IPS-NIHi11 (cell line): Measurements from ENCODE around the gene CHRNG.

Experiments used
- DNase-seq: peaks from one replicate; pipeline ENCODE4 v3.0.0; 2012; ENCODE audit warnings: mixed read lengths, low spot score

CHRNG gene

DNA sequence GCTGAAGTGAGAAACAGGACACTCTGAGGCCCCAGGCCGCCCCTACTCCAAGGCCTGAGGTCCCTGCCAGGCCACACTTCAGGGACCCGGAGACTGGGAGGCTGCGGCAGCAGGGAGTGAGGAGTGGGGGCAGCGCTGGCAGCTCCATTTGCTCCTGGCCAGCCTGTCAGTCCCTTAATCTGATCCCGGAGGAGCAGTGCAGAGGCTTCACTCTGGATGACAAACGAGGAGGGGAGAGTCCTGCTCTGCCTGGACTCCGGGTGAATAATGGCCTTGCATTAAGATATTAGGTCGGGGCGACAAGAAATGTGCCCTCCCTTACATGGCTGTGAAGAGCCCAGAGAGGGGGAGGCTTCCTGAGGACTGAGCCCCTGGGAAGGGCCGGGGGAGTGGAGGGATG lies 33.6 kb upstream of the CHRNG start:
- no peak for DNase-seq

GRCh38 chr2:232506709-232507108 lies 32.8 kb upstream of the CHRNG start:
- DNase-seq: no peak

DNA sequence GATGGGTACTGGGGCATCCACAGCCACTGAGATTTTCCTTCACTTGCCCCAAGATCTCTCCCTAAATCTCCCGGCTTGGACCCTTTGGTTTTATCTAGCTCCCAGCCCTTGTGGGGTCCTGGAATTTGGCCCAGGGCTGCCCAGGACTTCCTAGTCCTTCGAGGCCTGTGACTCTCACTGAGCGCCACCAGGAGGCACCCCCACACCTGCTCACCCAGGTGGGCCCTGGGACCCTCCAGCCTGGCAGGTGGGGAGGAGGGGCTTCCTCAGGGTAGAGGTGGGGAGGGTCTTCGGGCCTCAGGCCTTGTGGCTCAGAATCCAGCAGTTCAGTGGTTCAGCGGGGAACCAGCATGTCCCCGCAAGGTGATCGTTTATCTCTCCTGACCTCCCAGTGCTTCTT lies 31.2 kb upstream of the CHRNG start:
- no peak for DNase-seq

GRCh38 chr2:232511336-232511890 lies 28.1 kb upstream of the CHRNG start:
- no peak for DNase-seq

DNA sequence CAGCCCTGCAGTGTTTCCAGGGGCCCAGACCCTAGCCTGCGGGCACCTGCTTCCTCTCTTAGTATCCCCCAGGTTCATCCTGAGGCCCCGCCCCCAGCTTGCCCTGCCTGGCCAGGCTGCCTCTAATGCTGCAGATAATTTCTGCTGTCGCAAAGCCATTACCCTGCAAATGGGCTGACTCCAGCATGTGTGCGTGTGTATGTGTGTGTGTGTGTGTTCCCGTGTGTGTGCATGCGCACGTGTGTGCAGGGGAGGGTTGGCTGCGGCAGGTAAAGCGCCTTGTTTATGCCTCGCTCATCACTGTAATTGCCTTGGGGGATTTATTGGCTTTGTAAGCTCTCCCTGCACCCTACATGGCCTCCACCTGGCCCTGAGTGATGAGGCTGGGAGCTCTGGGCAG lies 26.9 kb upstream of the CHRNG start:
- DNase-seq: no peak

GRCh38 chr2:232513353-232513752 lies 26.1 kb upstream of the CHRNG start:
- no peak for DNase-seq

DNA sequence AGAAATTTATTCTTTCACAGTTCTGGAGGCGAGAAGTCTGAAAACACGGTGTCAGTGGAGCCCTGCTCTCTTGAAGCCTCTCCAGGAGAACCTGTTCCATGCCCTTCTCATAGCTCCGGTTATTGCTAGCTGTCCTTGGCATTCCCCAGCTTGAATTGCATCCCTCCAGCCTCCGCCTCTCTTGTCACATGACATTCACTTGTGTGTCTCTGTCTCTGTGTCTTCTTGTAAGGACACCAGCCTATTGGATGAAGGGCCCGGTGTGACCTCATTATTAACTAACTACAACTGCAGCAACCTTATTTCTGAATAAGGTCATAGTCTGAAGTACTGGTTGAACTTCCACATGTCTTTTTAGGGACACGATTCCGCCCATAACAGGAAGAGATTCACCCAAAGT lies 23.9 kb upstream of the CHRNG start:
- DNase-seq: no peak

DNA sequence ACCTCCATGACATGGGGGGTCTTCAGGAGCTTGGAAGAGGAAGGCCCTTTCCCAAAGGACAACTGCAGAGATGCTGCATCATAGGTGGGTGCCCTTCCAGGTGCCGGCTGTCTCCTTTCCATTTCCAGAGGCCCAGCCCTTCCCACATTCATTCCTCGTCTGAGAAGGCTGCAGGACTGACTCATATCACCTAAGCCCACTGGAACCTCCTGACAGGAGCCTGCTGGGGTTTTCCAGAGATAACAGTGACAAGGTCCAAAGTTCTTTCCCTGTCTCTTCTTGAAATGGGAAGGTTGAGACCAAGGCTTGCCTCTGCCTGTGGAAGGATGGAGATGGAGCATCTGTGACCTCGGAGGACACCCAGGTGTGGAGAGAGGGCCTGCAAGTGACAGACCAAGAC lies 22.9 kb upstream of the CHRNG start:
- no peak for DNase-seq

DNA sequence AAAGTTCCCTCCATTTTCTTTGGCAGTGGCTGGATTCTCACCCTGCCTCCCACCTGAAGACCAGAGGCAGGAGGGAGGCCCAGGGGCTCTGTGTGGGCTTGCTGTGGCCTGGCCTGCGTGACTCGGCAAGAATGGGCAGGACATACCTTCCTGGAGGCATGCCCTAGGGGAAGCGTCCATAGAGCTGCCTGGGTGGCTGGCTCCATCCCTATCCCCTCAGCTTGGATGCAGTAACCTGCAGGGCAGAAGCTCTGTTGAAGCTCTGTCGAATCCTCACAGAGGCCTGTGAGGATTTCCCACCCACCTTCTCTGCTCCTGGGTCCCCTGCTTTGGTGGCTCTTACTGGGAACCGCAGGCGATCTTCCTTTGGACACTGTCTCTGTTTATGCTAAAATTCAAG lies 20.6 kb upstream of the CHRNG start:
- DNase-seq: no peak

DNA sequence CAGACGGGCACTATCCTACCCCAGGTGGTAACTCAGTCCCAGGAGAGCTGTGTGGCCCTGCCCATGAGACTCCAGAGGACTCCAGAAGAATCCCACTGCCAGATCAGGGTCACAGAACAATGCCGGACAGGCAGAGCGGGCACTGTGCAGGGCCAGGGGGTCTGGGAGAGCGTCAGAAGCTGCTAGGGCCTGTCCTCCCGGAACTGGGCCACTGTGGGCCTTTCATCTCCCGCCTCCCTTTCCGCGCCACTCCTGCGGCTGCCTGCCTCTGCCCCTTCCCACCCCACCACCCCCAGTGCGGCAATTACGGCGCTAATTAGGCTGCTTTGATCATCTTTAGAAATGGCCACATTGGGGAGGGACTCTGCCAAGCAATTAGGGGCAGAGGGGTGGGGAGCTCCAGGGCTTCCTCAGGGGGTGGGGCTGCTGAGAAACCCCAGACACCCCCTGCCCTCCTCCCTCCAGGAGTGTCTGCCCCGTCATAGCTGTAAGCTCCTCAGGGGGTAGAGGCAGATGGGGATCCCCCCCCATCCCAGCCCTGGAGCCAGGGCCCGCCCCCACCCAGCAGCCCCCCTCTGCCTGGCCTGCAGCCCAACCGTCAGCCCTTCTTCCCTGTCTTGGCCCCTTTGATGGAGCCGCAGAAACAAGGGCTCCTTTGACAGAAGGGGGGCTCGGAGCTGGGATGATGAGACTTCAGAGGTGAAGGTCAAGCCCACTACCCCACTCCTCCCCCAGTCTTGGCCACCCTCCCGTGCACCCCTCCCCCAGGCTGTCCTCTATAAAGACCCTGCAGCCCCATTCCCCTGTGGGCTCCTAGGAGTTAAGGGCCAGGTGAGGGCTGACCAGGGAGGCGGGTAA lies 19.7 kb upstream of the CHRNG start, which contains the start of gene PRSS56:
Gene PRSS56 (plus strand): TSS at position 808 of the 858 bp plus-strand sequence. CDS start 211 bp downstream, outside the sequence.
- DNase-seq: no peak

DNA sequence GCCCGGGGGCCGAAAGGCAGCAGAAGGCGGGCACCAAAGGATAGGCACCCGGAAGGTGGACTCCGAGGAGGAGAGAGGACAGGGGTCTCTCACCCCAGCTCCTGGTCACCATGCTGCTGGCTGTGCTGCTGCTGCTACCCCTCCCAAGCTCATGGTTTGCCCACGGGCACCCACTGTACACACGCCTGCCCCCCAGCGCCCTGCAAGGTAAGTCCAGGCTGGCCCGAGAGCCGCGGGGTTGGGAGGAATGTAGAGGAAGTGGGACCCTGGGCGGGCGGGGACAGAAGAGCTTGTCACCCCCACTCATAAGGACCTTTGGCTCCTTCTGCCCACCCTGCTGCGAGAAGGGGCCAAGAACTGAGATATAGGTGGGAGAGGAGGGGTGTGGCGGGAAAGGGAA lies 19.0 kb upstream of the CHRNG start:
- DNase-seq: no peak

- no peak for DNase-seq
These were observed 18.4 kb upstream of the CHRNG start for GRCh38 chr2:232521098-232521497.

- DNase-seq: peak; percentile 95
These were observed 17.4 kb upstream of the CHRNG start for GRCh38 chr2:232521959-232522622.

DNA sequence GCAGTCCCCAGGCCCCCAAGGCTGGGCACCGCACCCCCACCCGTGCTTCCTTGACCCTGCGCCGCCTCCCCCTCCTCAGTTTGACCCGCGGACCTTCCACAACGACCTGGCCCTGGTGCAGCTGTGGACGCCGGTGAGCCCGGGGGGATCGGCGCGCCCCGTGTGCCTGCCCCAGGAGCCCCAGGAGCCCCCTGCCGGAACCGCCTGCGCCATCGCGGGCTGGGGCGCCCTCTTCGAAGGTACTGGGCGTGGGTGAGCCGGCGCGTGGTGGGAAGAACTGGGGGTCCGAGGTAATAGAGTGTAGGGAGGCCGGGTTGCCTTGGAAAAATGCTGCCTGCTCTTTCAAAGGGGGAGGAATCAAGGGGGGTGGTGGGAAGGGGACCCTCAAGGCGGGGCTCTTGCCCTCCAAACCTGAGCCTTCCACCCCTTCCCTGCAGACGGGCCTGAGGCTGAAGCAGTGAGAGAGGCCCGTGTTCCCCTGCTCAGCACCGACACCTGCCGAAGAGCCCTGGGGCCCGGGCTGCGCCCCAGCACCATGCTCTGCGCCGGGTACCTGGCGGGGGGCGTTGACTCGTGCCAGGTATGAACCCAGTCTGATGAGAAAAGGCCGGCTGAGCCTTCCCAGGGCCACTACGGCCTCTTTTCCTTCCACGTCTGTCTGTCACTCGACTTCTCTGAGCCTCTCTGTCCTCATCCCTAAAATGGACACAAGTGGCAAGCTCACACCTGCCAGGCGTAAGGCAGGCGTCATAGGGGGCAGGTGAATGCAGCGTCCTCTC lies 16.7 kb upstream of the CHRNG start:
- no peak for DNase-seq

DNA sequence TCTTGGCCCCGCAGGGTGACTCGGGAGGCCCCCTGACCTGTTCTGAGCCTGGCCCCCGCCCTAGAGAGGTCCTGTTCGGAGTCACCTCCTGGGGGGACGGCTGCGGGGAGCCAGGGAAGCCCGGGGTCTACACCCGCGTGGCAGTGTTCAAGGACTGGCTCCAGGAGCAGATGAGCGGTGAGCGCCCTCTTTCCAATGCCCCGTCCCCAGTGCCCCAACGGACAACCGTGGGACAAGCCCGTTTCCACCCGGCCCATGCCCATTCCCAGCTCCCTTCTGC lies 16.1 kb upstream of the CHRNG start:
- no peak for DNase-seq

DNA sequence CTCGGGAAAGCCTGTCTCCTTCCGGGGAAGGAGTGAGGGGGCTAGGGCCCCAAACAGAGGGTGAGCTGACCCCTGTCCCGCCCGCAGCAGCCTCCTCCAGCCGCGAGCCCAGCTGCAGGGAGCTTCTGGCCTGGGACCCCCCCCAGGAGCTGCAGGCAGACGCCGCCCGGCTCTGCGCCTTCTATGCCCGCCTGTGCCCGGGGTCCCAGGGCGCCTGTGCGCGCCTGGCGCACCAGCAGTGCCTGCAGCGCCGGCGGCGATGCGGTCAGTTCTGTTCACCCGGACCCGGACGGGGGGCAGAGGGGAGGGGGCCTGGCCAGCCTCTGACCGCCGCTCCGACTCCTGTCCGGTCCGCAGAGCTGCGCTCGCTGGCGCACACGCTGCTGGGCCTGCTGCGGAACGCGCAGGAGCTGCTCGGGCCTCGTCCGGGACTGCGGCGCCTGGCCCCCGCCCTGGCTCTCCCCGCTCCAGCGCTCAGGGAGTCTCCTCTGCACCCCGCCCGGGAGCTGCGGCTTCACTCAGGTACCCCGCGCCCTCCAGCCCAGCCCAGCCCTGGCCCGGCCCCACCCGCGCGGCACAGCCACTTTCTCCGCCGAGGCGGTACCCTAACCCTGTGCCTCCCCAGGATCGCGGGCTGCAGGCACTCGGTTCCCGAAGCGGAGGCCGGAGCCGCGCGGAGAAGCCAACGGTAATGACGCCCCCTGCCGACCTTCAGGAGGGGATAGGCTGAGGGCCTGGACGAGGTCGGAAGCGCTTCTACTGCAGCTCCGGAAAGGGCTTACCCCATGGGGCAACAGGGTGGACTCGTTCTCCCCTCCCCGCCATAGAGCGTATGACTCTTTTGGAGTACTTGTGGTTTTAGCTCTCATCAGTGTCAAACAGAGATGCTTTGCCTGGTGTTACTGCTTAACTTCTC lies 15.6 kb upstream of the CHRNG start:
- DNase-seq: peak; percentile 85

DNA sequence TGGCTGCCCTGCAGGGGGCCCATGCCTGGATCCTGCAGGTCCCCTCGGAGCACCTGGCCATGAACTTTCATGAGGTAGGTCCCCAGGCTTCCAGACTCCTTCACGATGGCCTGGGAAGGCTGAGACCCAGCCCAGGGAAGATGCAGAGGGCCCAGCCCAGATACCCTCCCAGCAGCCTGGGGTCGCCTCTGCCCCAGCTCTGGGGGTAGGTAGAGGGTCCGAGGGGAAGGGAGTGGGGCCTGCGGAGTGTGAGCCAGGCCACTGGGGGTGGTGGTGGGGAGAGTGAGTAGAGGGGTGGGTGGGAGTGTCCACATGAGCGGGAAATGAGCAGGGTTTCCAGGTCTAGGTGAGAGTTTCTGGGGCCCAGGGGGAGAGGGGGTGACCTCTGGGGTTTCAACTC lies 14.7 kb upstream of the CHRNG start:
- no peak for DNase-seq

DNA sequence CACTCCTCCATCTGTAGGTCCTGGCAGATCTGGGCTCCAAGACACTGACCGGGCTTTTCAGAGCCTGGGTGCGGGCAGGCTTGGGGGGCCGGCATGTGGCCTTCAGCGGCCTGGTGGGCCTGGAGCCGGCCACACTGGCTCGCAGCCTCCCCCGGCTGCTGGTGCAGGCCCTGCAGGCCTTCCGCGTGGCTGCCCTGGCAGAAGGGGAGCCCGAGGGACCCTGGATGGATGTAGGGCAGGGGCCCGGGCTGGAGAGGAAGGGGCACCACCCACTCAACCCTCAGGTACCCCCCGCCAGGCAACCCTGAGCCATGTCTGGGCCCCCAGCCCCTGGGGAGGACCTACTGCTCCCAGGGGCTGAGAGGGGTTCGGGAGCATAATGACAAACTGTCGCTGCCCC lies 14.3 kb upstream of the CHRNG start:
- no peak for DNase-seq

GRCh38 chr2:232525791-232526371 lies 13.6 kb upstream of the CHRNG start, which contains the start of gene CHRND:
TSS of gene CHRND (plus strand) at chr2:232526160. CDS start at chr2:232526216, 56 bp downstream.
- DNase-seq: peak; percentile 77

- DNase-seq: no peak
These were observed 13.0 kb upstream of the CHRNG start for GRCh38 chr2:232526372-232526941.
